WTC11 (cell line): Measurements from ENCODE around the gene ELFN1. TPM values are rescaled to one million over a fixed set of nuclear protein-coding genes. Genes with fewer than 3 reads are reported as not detected.
A peak's percentile ranks its signal among the peaks of the same experiment; 100 is the strongest.

Source experiments
- ATAC-seq: fragments of 200-7000 bp; cut with Tn5 transposase; 2 replicates; pipeline ENCODE4 v1.10.0; 2021; ENCODE audit warnings: mild to moderate bottlenecking, moderate library complexity
- CTCF ChIA-PET: fragments of 300-600 bp; sonication (Branson Sonifier 250); formaldehyde crosslinking; loops from one replicate; lab custom pipeline; 2021; ENCODE audit warnings: antibody characterized with exemption; lab: Charles Lee
- POLR2A ChIA-PET: fragments of 350-600 bp; sonication (Branson Sonifier 250); formaldehyde crosslinking; loops from one replicate; lab custom pipeline; 2021; ENCODE audit warnings: antibody characterized with exemption; lab: Charles Lee
- DNase-seq: peaks from one replicate; pipeline ENCODE4 v3.0.0; 2021; ENCODE audit warnings: low spot score
- H3K27ac Mint-ChIP-seq: 2 replicates; pipeline ENCODE4 v1.8.0; 2021; ENCODE audit warnings: mixed read lengths
- H3K27me3 Mint-ChIP-seq: 2 replicates; pipeline ENCODE4 v1.8.0; 2021; ENCODE audit warnings: low read depth, mild to moderate bottlenecking, moderate library complexity, mixed read lengths
- H3K36me3 Mint-ChIP-seq: 2 replicates; pipeline ENCODE4 v1.8.0; 2021; ENCODE audit warnings: mixed read lengths
- H3K4me1 Mint-ChIP-seq: 2 replicates; pipeline ENCODE4 v1.8.0; 2022; ENCODE audit warnings: mixed read lengths
- H3K4me3 Mint-ChIP-seq: 2 replicates; pipeline ENCODE4 v1.8.0; 2021; ENCODE audit warnings: mild to moderate bottlenecking, moderate library complexity, mixed read lengths
- H3K9me3 Mint-ChIP-seq: 2 replicates; pipeline ENCODE4 v1.8.0; 2021; ENCODE audit warnings: mixed read lengths
- ARID4B ChIP-seq: sonication (generic); formaldehyde crosslinking; IDR thresholded peaks from 2 replicates; pipeline ENCODE4 v1.8.0; 2023; ENCODE audit warnings: missing genetic modification reagents, mild to moderate bottlenecking, borderline replicate concordance
- ATF1 ChIP-seq: sonication (generic); formaldehyde crosslinking; IDR thresholded peaks from 2 replicates; pipeline ENCODE4 v1.8.1; 2023; ENCODE audit warnings: mild to moderate bottlenecking, moderate library complexity, missing genetic modification reagents
- CBFB ChIP-seq: sonication (generic); formaldehyde crosslinking; IDR thresholded peaks from 2 replicates; pipeline ENCODE4 v1.8.1; 2022; ENCODE audit warnings: mild to moderate bottlenecking, low read depth, missing genetic modification reagents
- CTCF ChIP-seq: fragments of 200-600 bp; IDR thresholded peaks from 2 replicates; pipeline ENCODE4 v1.8.0; 2022; ENCODE audit warnings: antibody characterized with exemption
- ELF4 ChIP-seq: sonication (generic); formaldehyde crosslinking; IDR thresholded peaks from 2 replicates; pipeline ENCODE4 v1.8.1; 2022; ENCODE audit warnings: low read depth, mild to moderate bottlenecking, moderate library complexity, missing genetic modification reagents
- GABPB1 ChIP-seq: sonication (generic); formaldehyde crosslinking; IDR thresholded peaks from 2 replicates; pipeline ENCODE4 v1.8.1; 2023; ENCODE audit warnings: mild to moderate bottlenecking, missing genetic modification reagents
- JUN ChIP-seq: sonication (generic); formaldehyde crosslinking; IDR thresholded peaks from 2 replicates; pipeline ENCODE4 v1.8.0; 2023; ENCODE audit warnings: mild to moderate bottlenecking, missing genetic modification reagents
- OVOL2 ChIP-seq: fragments of 250-450 bp; sonication (Bioruptor Pico); IDR thresholded peaks from 2 replicates; pipeline ENCODE4 v1.9.0; 2021; ENCODE audit warnings: mild to moderate bottlenecking, borderline replicate concordance
- PRRX2 ChIP-seq: fragments of 250-450 bp; sonication (Bioruptor Pico); IDR thresholded peaks from 2 replicates; pipeline ENCODE4 v1.8.0; 2021; ENCODE audit warnings: mild to moderate bottlenecking
- SMAD3 ChIP-seq: sonication (generic); formaldehyde crosslinking; IDR thresholded peaks from 2 replicates; pipeline ENCODE4 v1.8.0; 2022; ENCODE audit warnings: missing genetic modification reagents, mild to moderate bottlenecking, borderline replicate concordance
- STAT6 ChIP-seq: sonication (generic); formaldehyde crosslinking; conservative IDR thresholded peaks from 2 replicates; pipeline ENCODE4 v1.8.1; 2023; ENCODE audit warnings: mild to moderate bottlenecking, low read depth, missing genetic modification reagents, moderate library complexity
- TEAD1 ChIP-seq: sonication (generic); formaldehyde crosslinking; IDR thresholded peaks from 2 replicates; pipeline ENCODE4 v1.8.0; 2022; ENCODE audit warnings: mild to moderate bottlenecking, missing genetic modification reagents
- TEAD4 ChIP-seq: sonication (generic); formaldehyde crosslinking; IDR thresholded peaks from 2 replicates; pipeline ENCODE4 v1.8.0; 2022; ENCODE audit warnings: mild to moderate bottlenecking, missing genetic modification reagents
- TP53 ChIP-seq: sonication (generic); formaldehyde crosslinking; IDR thresholded peaks from 2 replicates; pipeline ENCODE4 v1.8.1; 2023; ENCODE audit warnings: mild to moderate bottlenecking, missing genetic modification reagents
- USF1 ChIP-seq: sonication (generic); formaldehyde crosslinking; IDR thresholded peaks from 2 replicates; pipeline ENCODE4 v1.8.0; 2022; ENCODE audit warnings: mild to moderate bottlenecking, missing genetic modification reagents
- USF2 ChIP-seq: sonication (generic); formaldehyde crosslinking; IDR thresholded peaks from 2 replicates; pipeline ENCODE4 v1.8.1; 2023; ENCODE audit warnings: mild to moderate bottlenecking, missing genetic modification reagents, moderate library complexity
- ZBTB21 ChIP-seq: sonication (generic); formaldehyde crosslinking; IDR thresholded peaks from 2 replicates; pipeline ENCODE4 v1.8.1; 2023; ENCODE audit warnings: mild to moderate bottlenecking, missing genetic modification reagents, borderline replicate concordance
- ZNF396 ChIP-seq: fragments of 250-450 bp; sonication (Bioruptor Pico); IDR thresholded peaks from 2 replicates; pipeline ENCODE4 v1.8.0; 2021; ENCODE audit warnings: mild to moderate bottlenecking, moderate library complexity, borderline replicate concordance
- ZNF416 ChIP-seq: fragments of 250-450 bp; sonication (Bioruptor Pico); IDR thresholded peaks from 2 replicates; pipeline ENCODE4 v1.9.0; 2021; ENCODE audit warnings: mild to moderate bottlenecking, inconsistent platforms
- ZNF423 ChIP-seq: fragments of 250-450 bp; sonication (Bioruptor Pico); IDR thresholded peaks from 2 replicates; pipeline ENCODE4 v2.1.2; 2022; ENCODE audit warnings: mild to moderate bottlenecking, moderate library complexity
- total RNA-seq: library from RNA; stranded (reverse); gene quantifications from 3 replicates; pipeline ENCODE4 v1.2.3, GENCODE V29; 2021

ELFN1 gene
- total RNA-seq, 1 experiment from 2014 or later = 4.6 TPM

- ATAC-seq = no peak
- no peak overlapping the region for H3K27ac Mint-ChIP-seq
These were observed 66.4 kb downstream of the ELFN1 start for GRCh38 chr7:1736484-1736817.

GRCh38 chr7:1736830-1737229 is 66.8 kb downstream of the ELFN1 start:
- ChIA-PET CTCF (interaction anchor here (0.9 kb wide), 1 partner anchor 9 kb away, joined by 3 read pairs; no protein-coding TSS in a partner anchor), POLR2A (no interaction called here)
- no peaks in the 10 kb centered on the region for H3K9me3 Mint-ChIP-seq
- no peaks in the 10 kb centered on the region for H3K36me3 Mint-ChIP-seq
- no peaks in the 10 kb centered on the region for H3K27me3 Mint-ChIP-seq
- no peaks in the 10 kb centered on the region for H3K4me1 Mint-ChIP-seq
- H3K4me3 Mint-ChIP-seq = no peak overlapping the region
- ATAC-seq (no peak), DNase-seq (no peak)
- peak overlapping the region; percentile 72; the same call in 1 of the 2 replicates for H3K27ac Mint-ChIP-seq
- TF ChIP-seq CTCF = no peak
- no peak for TF ChIP-seq TP53
- no peak for TF ChIP-seq JUN
- TF ChIP-seq GABPB1 (CRISPR knock-in tag) = no peak
- TF ChIP-seq ATF1 (CRISPR knock-in tag) = no peak
- TF ChIP-seq OVOL2 (CRISPR knock-in tag) = no peak
- TF ChIP-seq TEAD4 (CRISPR knock-in tag) = no peak
- TF ChIP-seq USF2 (CRISPR knock-in tag) = no peak
- TF ChIP-seq ARID4B (CRISPR knock-in tag) = no peak
- TF ChIP-seq SMAD3 (CRISPR knock-in tag) = no peak
- TF ChIP-seq CBFB (CRISPR knock-in tag) = no peak
- no peak for TF ChIP-seq USF1 (CRISPR knock-in tag)
- no peak for TF ChIP-seq STAT6 (CRISPR knock-in tag)
- TF ChIP-seq ZNF416 = no peak
- TF ChIP-seq ZBTB21 (CRISPR knock-in tag) = no peak
- TF ChIP-seq PRRX2 (CRISPR knock-in tag) = no peak
- no peak for TF ChIP-seq ELF4 (CRISPR knock-in tag)
- no peak for TF ChIP-seq ZNF396 (CRISPR knock-in tag)
- no peak for TF ChIP-seq TEAD1 (CRISPR knock-in tag)

More at GRCh38 chr7:1736484-1736817, 66.4 kb downstream of the ELFN1 start:
- Mint-ChIP-seq H3K36me3 (no peaks in the 10 kb centered on the region), H3K4me1 (no peaks in the 10 kb centered on the region), H3K27me3 (no peaks in the 10 kb centered on the region), H3K4me3 (no peak overlapping the region), H3K9me3 (no peaks in the 10 kb centered on the region)
- CTCF ChIA-PET = interaction anchor here (0.9 kb wide), 1 partner anchor 10 kb away, joined by 3 read pairs; no protein-coding TSS in a partner anchor
- 0 out of 2 replicates have a peak, but pooled peaks have one; percentile 4 for TF ChIP-seq ZNF423 (CRISPR knock-in tag)
- TF ChIP-seq STAT6 (CRISPR knock-in tag) = no peak
- DNase-seq = no peak
- POLR2A ChIA-PET = no interaction called here
